Cardiac muscle cell (in vitro differentiated cells and primary cell): ENCODE measurements around the gene SH3PXD2A. TPM values are rescaled to one million over a fixed set of nuclear protein-coding genes. Genes with fewer than 3 reads are reported as not detected.
"Not testable (repeated sequence)": the region's sequence is repeated elsewhere in the genome, so short reads cannot be mapped to it uniquely, and the experiment has no call there.

ENCODE experiments used
- DNase-seq, 2 donors: peaks; one replicate each; pipeline versions ENCODE4 v3.0.0 to v3.0.0-alpha.2; 2010 to 2017; ENCODE audit warnings: low read depth in 1 of 2, low spot score in 1 of 2
- H3K27ac ChIP-seq: fragments of 200-600 bp; sonication (generic); 2 replicates; pipeline ENCODE4 v1.5.1; 2016
- H3K27me3 ChIP-seq: fragments of 200-600 bp; sonication (generic); 2 replicates; pipeline ENCODE4 v1.6.0; 2016; ENCODE audit warnings: control low read depth
- H3K36me3 ChIP-seq: fragments of 200-600 bp; sonication (generic); 2 replicates; pipeline ENCODE4 v1.5.1; 2016; ENCODE audit warnings: control low read depth
- H3K4me1 ChIP-seq: fragments of 200-600 bp; sonication (generic); 2 replicates; pipeline ENCODE4 v1.8.1; 2017; ENCODE audit warnings: low read depth, mild to moderate bottlenecking, mixed run types
- H3K4me3 ChIP-seq: fragments of 200-600 bp; sonication (generic); 2 replicates; pipeline ENCODE4 v1.5.1; 2016; ENCODE audit warnings: mild to moderate bottlenecking
- H3K9me3 ChIP-seq: fragments of 200-600 bp; sonication (generic); 2 replicates; pipeline ENCODE4 v1.5.1; 2017; ENCODE audit warnings: low read depth, mild to moderate bottlenecking, control low read depth
- CTCF ChIP-seq: IDR thresholded peaks from 2 replicates; pipeline ENCODE4 v1.5.1; 2012; ENCODE audit warnings: low read depth, mild to moderate bottlenecking, low read length
- polyA plus RNA-seq: library from polyadenylated mRNA; unstranded; fragments of >200 nt; fragmentation: Nextera tagmentation; extraction: Ambion mirVana; gene quantifications from 2 replicates; pipeline ENCODE4 v1.2.1, GENCODE V29; 2016
- total RNA-seq: library from RNA; depleted of rRNA; stranded (reverse); fragments of >200 nt; gene quantifications from 2 replicates; pipeline ENCODE4 v1.2.3, GENCODE V29; 2016

Gene SH3PXD2A
- total and polyA plus RNA-seq, 2 experiments from 2014 or later: 32.2 to 75.9 TPM

GRCh38 chr10:103763374-103764202 lies 91.8 kb downstream of the SH3PXD2A start:
- Histone ChIP-seq H3K4me3 (no peak overlapping the region), H3K9me3 (no peaks in the 10 kb centered on the region), H3K27ac (peak overlapping the region; percentile 7), H3K36me3 (no peaks in the 10 kb centered on the region), H3K4me1 (peaks cover 29% of the 10 kb centered on the region), H3K27me3 (no peaks in the 10 kb centered on the region)
- DNase-seq: no peak
- TF ChIP-seq CTCF: no peak

- no peak for TF ChIP-seq CTCF
- Histone ChIP-seq H3K36me3 (no peaks in the 10 kb centered on the region), H3K4me1 (peaks cover 33% of the 10 kb centered on the region), H3K4me3 (no peak overlapping the region), H3K27me3 (no peaks in the 10 kb centered on the region), H3K9me3 (no peaks in the 10 kb centered on the region), H3K27ac (peak overlapping the region; percentile 7)
- DNase-seq: no peak
These were observed 92.5 kb downstream of the SH3PXD2A start for GRCh38 chr10:103762916-103763315.

- no peak overlapping the region for H3K4me3 ChIP-seq
- peaks cover 41% of the 10 kb centered on the region for H3K4me1 ChIP-seq
- H3K36me3 ChIP-seq: no peaks in the 10 kb centered on the region
- H3K9me3 ChIP-seq: no peaks in the 10 kb centered on the region
- TF ChIP-seq CTCF: no peak
- no peak for DNase-seq
- H3K27ac ChIP-seq: peak overlapping the region; percentile 61
- no peaks in the 10 kb centered on the region for H3K27me3 ChIP-seq
These were observed 93.2 kb downstream of the SH3PXD2A start for GRCh38 chr10:103762162-103762561.

GRCh38 chr10:103761075-103761920 lies 94.1 kb downstream of the SH3PXD2A start:
- Histone ChIP-seq H3K27ac (peak overlapping the region; percentile 48), H3K4me3 (no peak overlapping the region), H3K4me1 (peaks cover 41% of the 10 kb centered on the region), H3K27me3 (no peaks in the 10 kb centered on the region), H3K9me3 (no peaks in the 10 kb centered on the region), H3K36me3 (no peaks in the 10 kb centered on the region)
- no peak for TF ChIP-seq CTCF
- peak in 1 of 2 donors; percentile 35 for DNase-seq

GRCh38 chr10:103760233-103760632 lies 95.1 kb downstream of the SH3PXD2A start:
- H3K4me3 ChIP-seq, H3K9me3 ChIP-seq, DNase-seq, H3K36me3 ChIP-seq, H3K27me3 ChIP-seq: not testable (repeated sequence)
- H3K27ac ChIP-seq: peak overlapping the region; percentile 70
- H3K4me1 ChIP-seq: peaks cover 41% of the 10 kb centered on the region
